Astrocyte of the spinal cord (primary cell): Measurements from ENCODE around the gene SLC16A8.
"Not testable (repeated sequence)": the region's sequence is repeated elsewhere in the genome, so short reads cannot be mapped to it uniquely, and the experiment has no call there.

Source experiments
- DNase-seq: peaks from one replicate; pipeline ENCODE4 v3.0.0; 2011; ENCODE audit warnings: low read depth, low spot score
- H3K4me3 ChIP-seq: 2 replicates; pipeline ENCODE4 v1.5.1; 2011; ENCODE audit warnings: low read depth, mild to moderate bottlenecking, low read length, moderate library complexity
- CTCF ChIP-seq: IDR thresholded peaks from 2 replicates; pipeline ENCODE4 v1.5.1; 2012; ENCODE audit warnings: low read depth, mild to moderate bottlenecking, low read length, inconsistent platforms
- in situ Hi-C: cut with HindIII; loops from 2 replicates; pipeline ENCODE4 v1.10.0; 2017; ENCODE audit warnings: low sequenced_read_pairs

Gene SLC16A8

DNA sequence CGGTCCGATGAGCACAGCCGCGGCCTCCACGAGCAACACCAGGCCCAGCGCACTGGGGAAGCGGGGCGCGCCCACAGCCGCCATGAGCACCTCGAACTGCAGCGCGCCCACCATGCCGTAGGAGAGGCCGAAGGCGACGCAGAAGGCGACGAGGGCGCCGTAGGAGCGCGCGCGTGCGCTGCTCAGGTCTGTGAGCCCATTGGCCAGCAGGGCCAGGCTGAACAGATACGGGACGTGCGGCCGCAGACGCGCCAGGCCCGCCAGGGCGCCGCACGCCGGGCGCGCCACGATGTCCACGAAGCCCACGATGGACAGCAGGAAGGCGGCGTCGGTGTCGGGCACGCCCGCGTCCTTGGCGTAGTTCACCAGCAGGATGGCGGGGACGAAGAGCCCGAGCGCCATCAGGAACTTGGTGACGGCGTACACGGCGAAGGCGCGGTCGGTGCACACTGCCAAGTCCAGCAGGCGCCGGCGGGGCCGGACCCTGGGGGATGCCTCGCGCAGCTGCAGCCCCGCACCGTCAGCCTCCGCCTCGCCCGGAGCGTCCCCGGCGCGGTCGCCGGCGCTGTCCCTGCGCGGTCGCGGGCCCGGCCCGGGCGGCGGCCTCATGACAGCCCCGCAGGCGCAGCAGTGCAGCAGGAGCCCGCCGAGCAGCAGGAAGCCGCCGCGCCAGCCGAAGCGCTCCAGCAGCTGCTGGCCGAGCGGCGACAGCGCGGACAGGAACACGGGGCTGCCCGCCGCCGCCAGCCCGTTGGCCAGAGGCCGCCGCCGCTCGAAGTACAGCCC is 2.9 kb downstream of the SLC16A8 start:
- in situ Hi-C loops: no loop called here
- DNase-seq: peak; percentile 24
- no peak for TF ChIP-seq CTCF
- H3K4me3 ChIP-seq: peak overlapping the region; percentile 7

DNA sequence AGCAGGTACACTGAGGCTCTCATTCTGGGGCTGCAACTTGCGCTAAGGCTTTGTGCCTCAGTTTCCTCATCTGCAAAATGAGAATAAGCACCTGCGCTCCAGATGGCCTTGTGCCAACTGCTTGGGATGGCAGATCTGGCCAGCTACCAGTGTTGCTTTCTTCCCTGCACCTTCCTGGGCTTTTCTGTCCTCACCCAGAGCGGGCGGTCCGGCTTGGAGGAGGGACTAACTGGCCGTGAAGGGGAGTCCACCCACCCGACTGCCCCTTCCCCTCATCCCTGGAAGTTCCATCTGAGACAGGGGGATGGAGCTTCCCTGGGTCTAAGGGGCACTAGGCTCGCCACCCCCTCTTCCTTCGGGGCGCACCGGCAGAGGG is 3.5 kb downstream of the SLC16A8 start:
- in situ Hi-C loops: no loop called here
- TF ChIP-seq CTCF: no peak
- DNase-seq: no peak
- H3K4me3 ChIP-seq: no peak overlapping the region

GRCh38 chr22:38079804-38080203 is 4.2 kb downstream of the SLC16A8 start:
- no peak for DNase-seq
- TF ChIP-seq CTCF: no peak
- in situ Hi-C loops: no loop called here
- H3K4me3 ChIP-seq: no peak overlapping the region

DNA sequence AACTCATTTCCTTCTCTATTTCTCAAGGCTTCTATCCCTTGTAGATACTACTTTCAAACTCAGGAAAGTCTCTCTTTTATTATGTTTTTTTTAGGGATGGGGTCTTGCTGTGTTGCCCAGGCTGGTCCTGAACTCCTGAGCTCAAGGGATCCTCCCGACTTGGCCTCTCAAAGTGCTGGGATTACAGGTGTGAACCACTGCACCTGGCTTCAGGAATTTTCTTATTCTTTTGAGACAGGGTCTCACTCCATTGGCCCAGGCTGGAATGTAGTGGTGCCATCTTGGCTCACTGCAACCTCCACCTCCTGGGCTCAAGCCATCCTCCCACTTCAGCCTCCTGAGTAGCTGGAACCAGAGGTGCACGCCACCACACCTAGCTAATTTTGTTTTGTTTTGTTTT is 4.8 kb downstream of the SLC16A8 start:
- DNase-seq, H3K4me3 ChIP-seq, in situ Hi-C loops: not testable (repeated sequence)

DNA sequence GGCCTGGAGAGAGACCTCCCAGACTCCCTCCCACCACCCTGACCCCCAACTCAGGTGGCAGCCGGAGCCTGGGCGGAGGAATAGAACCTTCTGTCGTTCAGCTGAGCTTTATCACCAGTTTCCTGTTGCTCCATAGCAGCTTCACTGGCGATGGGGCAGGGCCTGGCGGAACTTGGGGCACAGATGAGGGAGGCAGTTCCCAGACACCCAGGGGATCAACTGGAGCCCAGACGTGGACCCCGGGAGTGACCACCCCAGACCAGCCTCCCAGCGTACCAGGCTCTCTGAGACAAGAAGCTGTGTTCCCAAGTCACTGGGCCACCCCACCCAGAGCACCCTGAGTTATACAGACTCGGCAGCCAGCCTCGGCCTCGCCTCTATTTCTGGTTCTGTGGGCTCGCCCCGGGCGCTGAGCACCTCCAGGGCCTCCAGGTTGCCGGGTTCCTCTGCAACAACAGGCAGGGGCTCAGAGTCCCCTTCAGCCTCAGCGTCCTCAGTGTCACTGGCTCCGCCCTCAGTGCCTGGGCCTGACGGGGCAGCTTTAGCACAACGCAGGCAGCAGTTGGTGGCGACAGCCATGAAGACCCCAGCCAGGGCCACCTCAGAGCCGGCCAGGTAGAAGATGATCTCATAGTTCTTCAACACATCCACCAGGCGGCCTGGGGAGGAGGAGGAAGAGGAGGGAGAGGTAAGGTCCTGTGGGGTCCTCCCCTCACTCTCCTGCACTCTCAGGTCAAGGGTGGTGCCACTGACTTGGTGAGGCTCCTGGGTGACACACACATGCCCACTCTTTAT is 5.7 kb downstream of the SLC16A8 start:
- DNase-seq: no peak
- TF ChIP-seq CTCF: no peak
- in situ Hi-C loops: no loop called here
- no peak overlapping the region for H3K4me3 ChIP-seq

- no peak overlapping the region for H3K4me3 ChIP-seq
- in situ Hi-C loops: no loop called here
- no peak for DNase-seq
- no peak for TF ChIP-seq CTCF
Measured at GRCh38 chr22:38077595-38077994, 6.4 kb downstream of the SLC16A8 start.

GRCh38 chr22:38077096-38077495 is 6.9 kb downstream of the SLC16A8 start:
- no peak overlapping the region for H3K4me3 ChIP-seq
- TF ChIP-seq CTCF: no peak
- no peak for DNase-seq
- in situ Hi-C loops: no loop called here
